Liver (tissue), 3 donors: ENCODE data around the gene THEM4.
A peak's percentile ranks its signal among the peaks of the same experiment; 100 is the strongest.

Source experiments
- EGR1 ChIP-seq, 2 donors: IDR thresholded peaks; 2 replicates each; pipeline ENCODE4 v1.6.1; 2016 to 2018; ENCODE audit warnings: antibody characterized with exemption in 2 of 2, low read depth in 2 of 2
- GABPA ChIP-seq, 2 donors: IDR thresholded peaks in 1 of 2; conservative IDR thresholded peaks in 1 of 2; 2 replicates each; pipeline ENCODE4 v1.6.1; 2016; ENCODE audit warnings: antibody characterized with exemption in 2 of 2, mild to moderate bottlenecking in 1 of 2, moderate library complexity in 1 of 2
- HNF4A ChIP-seq, 2 donors: conservative IDR thresholded peaks; 2 replicates each; pipeline ENCODE4 v1.6.1; 2016; ENCODE audit warnings: antibody characterized with exemption in 2 of 2, mild to moderate bottlenecking in 2 of 2
- JUND ChIP-seq, 2 donors: IDR thresholded peaks; 2 replicates each; pipeline ENCODE4 v1.6.1; 2016; ENCODE audit warnings: antibody characterized with exemption in 2 of 2
- RAD21 ChIP-seq, 2 donors: IDR thresholded peaks; 2 replicates each; pipeline ENCODE4 v1.6.1; 2016; ENCODE audit warnings: antibody characterized with exemption in 2 of 2, mild to moderate bottlenecking in 2 of 2
- RXRA ChIP-seq, 2 donors: IDR thresholded peaks; 2 replicates each; pipeline ENCODE4 v1.6.1; 2017 to 2018; ENCODE audit warnings: antibody characterized with exemption in 2 of 2, mild to moderate bottlenecking in 1 of 2
- SP1 ChIP-seq: IDR thresholded peaks from 2 replicates; pipeline ENCODE4 v1.6.1; 2018; ENCODE audit warnings: antibody characterized with exemption, mild to moderate bottlenecking
- TAF1 ChIP-seq: conservative IDR thresholded peaks from 2 replicates; pipeline ENCODE4 v1.6.1; 2016; ENCODE audit warnings: antibody characterized with exemption, mild to moderate bottlenecking
- YY1 ChIP-seq: IDR thresholded peaks from 2 replicates; pipeline ENCODE4 v1.6.1; 2016; ENCODE audit warnings: antibody characterized with exemption, mild to moderate bottlenecking
- TF ChIP-seq, protein P1 (sequence below): fragments of 150-350 bp; IDR thresholded peaks from 2 replicates; pipeline ENCODE4 v1.5.1; 2017; ENCODE audit warnings: improper control_type of control experiment, low read depth, low read length; ENCODE audit not compliant: missing input control
- TF ChIP-seq, protein P2 (sequence below): IDR thresholded peaks from 2 replicates; pipeline ENCODE4 v1.6.1; 2016; ENCODE audit warnings: antibody characterized with exemption, mild to moderate bottlenecking
- TF ChIP-seq, protein P3 (sequence below): IDR thresholded peaks from 2 replicates; pipeline ENCODE4 v1.6.1; 2016; ENCODE audit warnings: antibody characterized with exemption
- TF ChIP-seq, protein P4 (sequence below): IDR thresholded peaks from 2 replicates; pipeline ENCODE4 v1.6.1; 2016; ENCODE audit warnings: antibody characterized with exemption
- donor health status: healthy.
- donor health status: healthy.

DNA sequence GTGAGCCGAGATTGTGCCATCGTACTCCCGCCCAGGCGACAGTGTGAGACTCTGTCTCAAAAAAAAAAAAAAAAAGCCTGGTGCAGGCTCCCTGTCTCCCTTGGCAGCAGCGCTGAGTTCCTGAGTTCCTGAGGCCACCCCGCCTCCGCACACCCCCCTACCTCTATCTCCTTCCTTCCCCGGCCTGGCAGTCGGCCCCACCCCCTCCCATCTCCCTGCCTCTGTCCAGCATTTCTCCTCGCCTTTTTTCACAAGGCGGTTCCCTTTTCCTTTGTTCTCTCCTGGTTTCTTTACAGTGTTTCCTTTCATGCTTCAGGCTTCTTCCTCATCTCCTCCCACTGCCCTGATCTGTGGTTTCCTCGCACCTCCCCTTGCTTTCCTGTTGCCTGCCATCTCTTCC lies 80.4 kb downstream of the THEM4 start:
- TF ChIP-seq, protein P1, sequence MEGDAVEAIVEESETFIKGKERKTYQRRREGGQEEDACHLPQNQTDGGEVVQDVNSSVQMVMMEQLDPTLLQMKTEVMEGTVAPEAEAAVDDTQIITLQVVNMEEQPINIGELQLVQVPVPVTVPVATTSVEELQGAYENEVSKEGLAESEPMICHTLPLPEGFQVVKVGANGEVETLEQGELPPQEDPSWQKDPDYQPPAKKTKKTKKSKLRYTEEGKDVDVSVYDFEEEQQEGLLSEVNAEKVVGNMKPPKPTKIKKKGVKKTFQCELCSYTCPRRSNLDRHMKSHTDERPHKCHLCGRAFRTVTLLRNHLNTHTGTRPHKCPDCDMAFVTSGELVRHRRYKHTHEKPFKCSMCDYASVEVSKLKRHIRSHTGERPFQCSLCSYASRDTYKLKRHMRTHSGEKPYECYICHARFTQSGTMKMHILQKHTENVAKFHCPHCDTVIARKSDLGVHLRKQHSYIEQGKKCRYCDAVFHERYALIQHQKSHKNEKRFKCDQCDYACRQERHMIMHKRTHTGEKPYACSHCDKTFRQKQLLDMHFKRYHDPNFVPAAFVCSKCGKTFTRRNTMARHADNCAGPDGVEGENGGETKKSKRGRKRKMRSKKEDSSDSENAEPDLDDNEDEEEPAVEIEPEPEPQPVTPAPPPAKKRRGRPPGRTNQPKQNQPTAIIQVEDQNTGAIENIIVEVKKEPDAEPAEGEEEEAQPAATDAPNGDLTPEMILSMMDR, result no peak
- no peak for TF ChIP-seq TAF1
- no peak for TF ChIP-seq SP1
- TF ChIP-seq, protein P2, sequence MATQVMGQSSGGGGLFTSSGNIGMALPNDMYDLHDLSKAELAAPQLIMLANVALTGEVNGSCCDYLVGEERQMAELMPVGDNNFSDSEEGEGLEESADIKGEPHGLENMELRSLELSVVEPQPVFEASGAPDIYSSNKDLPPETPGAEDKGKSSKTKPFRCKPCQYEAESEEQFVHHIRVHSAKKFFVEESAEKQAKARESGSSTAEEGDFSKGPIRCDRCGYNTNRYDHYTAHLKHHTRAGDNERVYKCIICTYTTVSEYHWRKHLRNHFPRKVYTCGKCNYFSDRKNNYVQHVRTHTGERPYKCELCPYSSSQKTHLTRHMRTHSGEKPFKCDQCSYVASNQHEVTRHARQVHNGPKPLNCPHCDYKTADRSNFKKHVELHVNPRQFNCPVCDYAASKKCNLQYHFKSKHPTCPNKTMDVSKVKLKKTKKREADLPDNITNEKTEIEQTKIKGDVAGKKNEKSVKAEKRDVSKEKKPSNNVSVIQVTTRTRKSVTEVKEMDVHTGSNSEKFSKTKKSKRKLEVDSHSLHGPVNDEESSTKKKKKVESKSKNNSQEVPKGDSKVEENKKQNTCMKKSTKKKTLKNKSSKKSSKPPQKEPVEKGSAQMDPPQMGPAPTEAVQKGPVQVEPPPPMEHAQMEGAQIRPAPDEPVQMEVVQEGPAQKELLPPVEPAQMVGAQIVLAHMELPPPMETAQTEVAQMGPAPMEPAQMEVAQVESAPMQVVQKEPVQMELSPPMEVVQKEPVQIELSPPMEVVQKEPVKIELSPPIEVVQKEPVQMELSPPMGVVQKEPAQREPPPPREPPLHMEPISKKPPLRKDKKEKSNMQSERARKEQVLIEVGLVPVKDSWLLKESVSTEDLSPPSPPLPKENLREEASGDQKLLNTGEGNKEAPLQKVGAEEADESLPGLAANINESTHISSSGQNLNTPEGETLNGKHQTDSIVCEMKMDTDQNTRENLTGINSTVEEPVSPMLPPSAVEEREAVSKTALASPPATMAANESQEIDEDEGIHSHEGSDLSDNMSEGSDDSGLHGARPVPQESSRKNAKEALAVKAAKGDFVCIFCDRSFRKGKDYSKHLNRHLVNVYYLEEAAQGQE, result peak; percentile 93
- TF ChIP-seq GABPA (IDR thresholded peaks at IDR 0.05 in 1 of 2, conservative IDR thresholded peaks at IDR 0.05 in 1 of 2), result no peak
- TF ChIP-seq JUND (IDR thresholded peaks at IDR 0.05), result no peak
- TF ChIP-seq EGR1 (IDR thresholded peaks at IDR 0.05; ENCODE audit: low read depth in 2 of 2), result no peak
- no peak for TF ChIP-seq RXRA (IDR thresholded peaks at IDR 0.05)
- TF ChIP-seq, protein P3, sequence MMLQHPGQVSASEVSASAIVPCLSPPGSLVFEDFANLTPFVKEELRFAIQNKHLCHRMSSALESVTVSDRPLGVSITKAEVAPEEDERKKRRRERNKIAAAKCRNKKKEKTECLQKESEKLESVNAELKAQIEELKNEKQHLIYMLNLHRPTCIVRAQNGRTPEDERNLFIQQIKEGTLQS, result no peak
- no peak for TF ChIP-seq YY1
- no peak for TF ChIP-seq RAD21 (IDR thresholded peaks at IDR 0.05)
- TF ChIP-seq HNF4A (conservative IDR thresholded peaks at IDR 0.05), result no peak
- TF ChIP-seq, protein P4, sequence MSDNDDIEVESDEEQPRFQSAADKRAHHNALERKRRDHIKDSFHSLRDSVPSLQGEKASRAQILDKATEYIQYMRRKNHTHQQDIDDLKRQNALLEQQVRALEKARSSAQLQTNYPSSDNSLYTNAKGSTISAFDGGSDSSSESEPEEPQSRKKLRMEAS, result no peak
